Measurements from ENCODE around the gene MATN1. TPM values are rescaled to one million over a fixed set of nuclear protein-coding genes. Genes with fewer than 3 reads are reported as not detected.

The MATN1 gene
- total RNA-seq, 1 experiment from 2014 or later = 0.47 TPM

DNA sequence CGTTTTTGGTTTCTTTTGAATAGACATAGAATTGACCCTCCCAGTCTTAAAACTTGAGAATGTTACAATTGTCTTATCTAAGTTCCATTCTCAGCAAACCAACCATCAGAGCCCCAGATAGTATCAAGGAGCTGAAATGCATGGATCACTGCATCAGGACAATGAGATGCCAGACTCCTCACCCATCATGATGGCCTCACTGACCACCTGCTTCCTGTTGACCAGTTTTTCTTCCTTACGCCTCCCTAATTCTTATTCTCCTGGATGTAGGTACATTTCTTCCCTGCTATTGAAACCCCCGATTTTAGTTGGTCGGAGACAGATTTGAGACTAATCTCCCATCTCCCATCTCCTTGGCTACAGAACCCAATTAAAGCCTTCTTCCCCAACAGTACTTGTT lies 17.7 kb downstream of the MATN1 start:
- Mint-ChIP-seq H3K27me3 (ENCODE audit: insufficient read depth, unreplicated experiment) (no peaks in the 10 kb centered on the region), H3K4me1 (ENCODE audit: insufficient read depth, unreplicated experiment) (peaks cover 5% of the 10 kb centered on the region), H3K4me3 (ENCODE audit: unreplicated experiment) (no peak overlapping the region), H3K9me3 (ENCODE audit: unreplicated experiment) (no peaks in the 10 kb centered on the region), H3K36me3 (ENCODE audit: insufficient read depth, unreplicated experiment) (no peaks in the 10 kb centered on the region), H3K27ac (ENCODE audit: low read depth, unreplicated experiment) (no peak overlapping the region)
- ChIA-PET POLR2A (no interaction called here), CTCF (no interaction called here)
- no peak for TF ChIP-seq CTCF (IDR thresholded peaks at IDR 0.05; ENCODE audit: unreplicated experiment)
- intact Hi-C loops (cut with micrococcal nuclease) = loop anchor here (5.0 to 10.0 kb wide), 3 partner anchors 911 to 1821 kb away; no protein-coding TSS in a partner anchor
- no TSS peak for BruUV-seq (replicated peaks)
- DNase-seq (ENCODE audit: unreplicated experiment) = no peak

DNA sequence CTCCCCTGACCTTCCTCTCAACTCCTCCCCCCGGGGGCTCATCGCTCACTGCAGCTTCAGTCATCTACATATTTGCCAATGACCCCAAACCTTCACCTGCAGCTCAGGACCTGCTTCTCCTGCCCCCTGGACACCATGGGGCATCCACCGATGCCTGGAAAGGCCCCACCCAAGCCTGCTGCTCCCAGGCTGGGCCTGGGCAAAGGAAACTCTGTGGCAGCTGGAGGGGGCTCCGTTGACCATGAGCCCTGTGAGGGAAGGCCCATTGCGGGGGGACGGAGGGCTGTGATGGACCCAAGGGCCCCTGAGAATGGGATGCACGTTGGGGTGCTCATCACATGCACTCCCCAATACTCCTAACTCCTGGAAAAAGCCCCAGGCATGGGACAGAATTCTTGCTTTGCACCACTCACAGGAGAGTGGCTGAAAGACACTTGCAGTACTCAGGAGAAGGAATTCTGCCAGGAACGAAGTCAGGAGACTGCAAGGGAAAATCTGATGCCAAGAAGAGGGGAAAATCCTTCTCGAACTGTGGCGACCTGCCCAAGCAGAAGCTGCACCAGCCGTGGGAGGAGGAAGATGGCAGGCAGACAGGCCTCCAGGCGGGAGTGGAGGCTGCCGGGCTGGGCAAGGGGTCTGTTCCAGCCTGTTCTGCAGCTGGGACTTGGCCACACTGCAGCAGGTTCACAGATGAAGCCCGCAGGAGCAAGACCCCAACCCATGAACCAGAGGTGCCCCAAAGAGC lies 18.4 kb downstream of the MATN1 start:
- Mint-ChIP-seq H3K4me3 (ENCODE audit: unreplicated experiment) (no peak overlapping the region), H3K27me3 (ENCODE audit: insufficient read depth, unreplicated experiment) (no peaks in the 10 kb centered on the region), H3K27ac (ENCODE audit: low read depth, unreplicated experiment) (no peak overlapping the region), H3K4me1 (ENCODE audit: insufficient read depth, unreplicated experiment) (peaks cover 5% of the 10 kb centered on the region), H3K9me3 (ENCODE audit: unreplicated experiment) (no peaks in the 10 kb centered on the region), H3K36me3 (ENCODE audit: insufficient read depth, unreplicated experiment) (no peaks in the 10 kb centered on the region)
- ChIA-PET CTCF (no interaction called here), POLR2A (no interaction called here)
- intact Hi-C loops (cut with micrococcal nuclease) = loop anchor here (5.0 to 10.0 kb wide), 3 partner anchors 910 to 1820 kb away; no protein-coding TSS in a partner anchor
- DNase-seq (ENCODE audit: unreplicated experiment) = no peak
- no peak for TF ChIP-seq CTCF (IDR thresholded peaks at IDR 0.05; ENCODE audit: unreplicated experiment)
- no TSS peak for BruUV-seq (replicated peaks)

- H3K4me3 Mint-ChIP-seq (ENCODE audit: unreplicated experiment) = no peak overlapping the region
- TF ChIP-seq CTCF (IDR thresholded peaks at IDR 0.05; ENCODE audit: unreplicated experiment) = no peak
- no peaks in the 10 kb centered on the region for H3K36me3 Mint-ChIP-seq (ENCODE audit: insufficient read depth, unreplicated experiment)
- ChIA-PET POLR2A (no interaction called here), CTCF (no interaction called here)
- no peak overlapping the region for H3K27ac Mint-ChIP-seq (ENCODE audit: low read depth, unreplicated experiment)
- no peak for DNase-seq (ENCODE audit: unreplicated experiment)
- BruUV-seq (replicated peaks) = no TSS peak
- peaks cover 5% of the 10 kb centered on the region for H3K4me1 Mint-ChIP-seq (ENCODE audit: insufficient read depth, unreplicated experiment)
- intact Hi-C loops (cut with micrococcal nuclease) = loop anchor here (10.0 kb wide), 2 partner anchors 909 to 1819 kb away; no protein-coding TSS in a partner anchor
- no peaks in the 10 kb centered on the region for H3K27me3 Mint-ChIP-seq (ENCODE audit: insufficient read depth, unreplicated experiment)
- no peaks in the 10 kb centered on the region for H3K9me3 Mint-ChIP-seq (ENCODE audit: unreplicated experiment)
Observed at GRCh38 chr1:30704271-30704670, 19.1 kb downstream of the MATN1 start.

DNA sequence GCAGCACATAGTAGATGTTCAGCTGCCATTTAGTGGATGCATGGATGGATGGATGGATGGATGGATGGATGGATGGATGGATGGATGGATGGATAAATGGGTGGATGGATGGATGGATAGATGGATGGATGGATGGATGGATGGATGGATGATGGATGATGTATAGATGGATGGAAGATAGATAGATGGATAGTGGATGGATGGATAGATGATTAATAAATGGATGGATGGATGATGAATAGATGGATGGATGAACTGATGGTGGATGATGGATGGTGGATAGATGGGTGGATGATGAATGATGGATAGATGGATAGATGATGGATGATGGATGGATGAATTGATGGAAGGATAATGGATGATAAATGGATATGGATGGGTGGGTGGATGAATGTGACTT lies 20.6 kb downstream of the MATN1 start:
- no peak for DNase-seq (ENCODE audit: unreplicated experiment)
- BruUV-seq (replicated peaks) = no TSS peak
- Mint-ChIP-seq H3K27ac (ENCODE audit: low read depth, unreplicated experiment) (no peak overlapping the region), H3K4me1 (ENCODE audit: insufficient read depth, unreplicated experiment) (no peaks in the 10 kb centered on the region), H3K36me3 (ENCODE audit: insufficient read depth, unreplicated experiment) (no peaks in the 10 kb centered on the region), H3K27me3 (ENCODE audit: insufficient read depth, unreplicated experiment) (no peaks in the 10 kb centered on the region), H3K4me3 (ENCODE audit: unreplicated experiment) (no peak overlapping the region), H3K9me3 (ENCODE audit: unreplicated experiment) (no peaks in the 10 kb centered on the region)
- CTCF ChIA-PET = interaction anchor here (0.6 kb wide), 1 partner anchor 1590 kb away, joined by 3 read pairs; no protein-coding TSS in a partner anchor
- intact Hi-C loops (cut with micrococcal nuclease) = loop anchor here (10.0 kb wide), 2 partner anchors 908 to 1818 kb away; no protein-coding TSS in a partner anchor
- POLR2A ChIA-PET = no interaction called here
- no peak for TF ChIP-seq CTCF (IDR thresholded peaks at IDR 0.05; ENCODE audit: unreplicated experiment)
